Liver (tissue), 3 donors: ENCODE results near the gene TBC1D13.

Source experiments
- FOXA2 ChIP-seq: IDR thresholded peaks from 2 replicates; pipeline ENCODE4 v1.6.1; 2016; ENCODE audit warnings: antibody characterized with exemption
- GABPA ChIP-seq, 2 donors: IDR thresholded peaks in 1 of 2; conservative IDR thresholded peaks in 1 of 2; 2 replicates each; pipeline ENCODE4 v1.6.1; 2016; ENCODE audit warnings: antibody characterized with exemption in 2 of 2, mild to moderate bottlenecking in 1 of 2, moderate library complexity in 1 of 2
- JUND ChIP-seq, 2 donors: IDR thresholded peaks; 2 replicates each; pipeline ENCODE4 v1.6.1; 2016; ENCODE audit warnings: antibody characterized with exemption in 2 of 2
- NR2F2 ChIP-seq: IDR thresholded peaks from 2 replicates; pipeline ENCODE4 v1.6.1; 2016; ENCODE audit warnings: antibody characterized with exemption
- RAD21 ChIP-seq, 2 donors: IDR thresholded peaks; 2 replicates each; pipeline ENCODE4 v1.6.1; 2016; ENCODE audit warnings: antibody characterized with exemption in 2 of 2, mild to moderate bottlenecking in 2 of 2
- SP1 ChIP-seq: IDR thresholded peaks from 2 replicates; pipeline ENCODE4 v1.6.1; 2018; ENCODE audit warnings: antibody characterized with exemption, mild to moderate bottlenecking
- TAF1 ChIP-seq: conservative IDR thresholded peaks from 2 replicates; pipeline ENCODE4 v1.6.1; 2016; ENCODE audit warnings: antibody characterized with exemption, mild to moderate bottlenecking
- YY1 ChIP-seq: IDR thresholded peaks from 2 replicates; pipeline ENCODE4 v1.6.1; 2016; ENCODE audit warnings: antibody characterized with exemption, mild to moderate bottlenecking
- TF ChIP-seq, protein P1 (sequence below): fragments of 150-350 bp; IDR thresholded peaks from 2 replicates; pipeline ENCODE4 v1.5.1; 2017; ENCODE audit warnings: improper control_type of control experiment, low read depth, low read length; ENCODE audit not compliant: missing input control
- TF ChIP-seq, protein P2 (sequence below): IDR thresholded peaks from 2 replicates; pipeline ENCODE4 v1.6.1; 2016; ENCODE audit warnings: antibody characterized with exemption, mild to moderate bottlenecking
- TF ChIP-seq, protein P3 (sequence below): IDR thresholded peaks from 2 replicates; pipeline ENCODE4 v1.6.1; 2016; ENCODE audit warnings: antibody characterized with exemption
- TF ChIP-seq, protein P4 (sequence below): IDR thresholded peaks from 2 replicates; pipeline ENCODE4 v1.6.1; 2016; ENCODE audit warnings: antibody characterized with exemption
- donor health status: healthy.
- donor health status: healthy.

DNA sequence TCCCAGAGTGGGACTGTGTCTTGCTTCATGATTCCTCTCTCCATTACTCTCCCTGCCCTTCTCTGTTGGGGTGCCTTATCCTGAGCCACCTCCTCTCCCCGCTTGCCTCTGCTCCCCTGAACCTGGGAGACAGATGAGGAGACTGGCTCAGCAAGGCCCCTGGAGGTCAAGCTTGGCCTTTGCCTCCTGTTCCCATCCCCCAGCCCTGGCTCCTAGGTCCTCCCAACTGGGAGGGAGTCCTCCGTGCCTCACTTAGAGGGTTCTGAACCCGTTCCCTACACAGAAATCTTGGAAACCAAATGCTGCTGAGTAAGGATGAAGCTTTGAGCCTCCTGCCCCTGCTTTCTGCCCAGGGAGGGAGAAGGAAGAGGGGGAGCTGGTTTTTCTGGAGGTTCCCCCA lies 21.5 kb downstream of the TBC1D13 start:
- TF ChIP-seq TAF1 (no peak), RAD21 (IDR thresholded peaks at IDR 0.05) (no peak), GABPA (IDR thresholded peaks at IDR 0.05 in 1 of 2, conservative IDR thresholded peaks at IDR 0.05 in 1 of 2) (no peak), SP1 (no peak), JUND (IDR thresholded peaks at IDR 0.05) (no peak), YY1 (no peak), FOXA2 (no peak), NR2F2 (no peak)
- TF ChIP-seq, protein P1, sequence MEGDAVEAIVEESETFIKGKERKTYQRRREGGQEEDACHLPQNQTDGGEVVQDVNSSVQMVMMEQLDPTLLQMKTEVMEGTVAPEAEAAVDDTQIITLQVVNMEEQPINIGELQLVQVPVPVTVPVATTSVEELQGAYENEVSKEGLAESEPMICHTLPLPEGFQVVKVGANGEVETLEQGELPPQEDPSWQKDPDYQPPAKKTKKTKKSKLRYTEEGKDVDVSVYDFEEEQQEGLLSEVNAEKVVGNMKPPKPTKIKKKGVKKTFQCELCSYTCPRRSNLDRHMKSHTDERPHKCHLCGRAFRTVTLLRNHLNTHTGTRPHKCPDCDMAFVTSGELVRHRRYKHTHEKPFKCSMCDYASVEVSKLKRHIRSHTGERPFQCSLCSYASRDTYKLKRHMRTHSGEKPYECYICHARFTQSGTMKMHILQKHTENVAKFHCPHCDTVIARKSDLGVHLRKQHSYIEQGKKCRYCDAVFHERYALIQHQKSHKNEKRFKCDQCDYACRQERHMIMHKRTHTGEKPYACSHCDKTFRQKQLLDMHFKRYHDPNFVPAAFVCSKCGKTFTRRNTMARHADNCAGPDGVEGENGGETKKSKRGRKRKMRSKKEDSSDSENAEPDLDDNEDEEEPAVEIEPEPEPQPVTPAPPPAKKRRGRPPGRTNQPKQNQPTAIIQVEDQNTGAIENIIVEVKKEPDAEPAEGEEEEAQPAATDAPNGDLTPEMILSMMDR, result no peak
- TF ChIP-seq, protein P2, sequence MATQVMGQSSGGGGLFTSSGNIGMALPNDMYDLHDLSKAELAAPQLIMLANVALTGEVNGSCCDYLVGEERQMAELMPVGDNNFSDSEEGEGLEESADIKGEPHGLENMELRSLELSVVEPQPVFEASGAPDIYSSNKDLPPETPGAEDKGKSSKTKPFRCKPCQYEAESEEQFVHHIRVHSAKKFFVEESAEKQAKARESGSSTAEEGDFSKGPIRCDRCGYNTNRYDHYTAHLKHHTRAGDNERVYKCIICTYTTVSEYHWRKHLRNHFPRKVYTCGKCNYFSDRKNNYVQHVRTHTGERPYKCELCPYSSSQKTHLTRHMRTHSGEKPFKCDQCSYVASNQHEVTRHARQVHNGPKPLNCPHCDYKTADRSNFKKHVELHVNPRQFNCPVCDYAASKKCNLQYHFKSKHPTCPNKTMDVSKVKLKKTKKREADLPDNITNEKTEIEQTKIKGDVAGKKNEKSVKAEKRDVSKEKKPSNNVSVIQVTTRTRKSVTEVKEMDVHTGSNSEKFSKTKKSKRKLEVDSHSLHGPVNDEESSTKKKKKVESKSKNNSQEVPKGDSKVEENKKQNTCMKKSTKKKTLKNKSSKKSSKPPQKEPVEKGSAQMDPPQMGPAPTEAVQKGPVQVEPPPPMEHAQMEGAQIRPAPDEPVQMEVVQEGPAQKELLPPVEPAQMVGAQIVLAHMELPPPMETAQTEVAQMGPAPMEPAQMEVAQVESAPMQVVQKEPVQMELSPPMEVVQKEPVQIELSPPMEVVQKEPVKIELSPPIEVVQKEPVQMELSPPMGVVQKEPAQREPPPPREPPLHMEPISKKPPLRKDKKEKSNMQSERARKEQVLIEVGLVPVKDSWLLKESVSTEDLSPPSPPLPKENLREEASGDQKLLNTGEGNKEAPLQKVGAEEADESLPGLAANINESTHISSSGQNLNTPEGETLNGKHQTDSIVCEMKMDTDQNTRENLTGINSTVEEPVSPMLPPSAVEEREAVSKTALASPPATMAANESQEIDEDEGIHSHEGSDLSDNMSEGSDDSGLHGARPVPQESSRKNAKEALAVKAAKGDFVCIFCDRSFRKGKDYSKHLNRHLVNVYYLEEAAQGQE, result no peak
- TF ChIP-seq, protein P3, sequence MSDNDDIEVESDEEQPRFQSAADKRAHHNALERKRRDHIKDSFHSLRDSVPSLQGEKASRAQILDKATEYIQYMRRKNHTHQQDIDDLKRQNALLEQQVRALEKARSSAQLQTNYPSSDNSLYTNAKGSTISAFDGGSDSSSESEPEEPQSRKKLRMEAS, result no peak
- TF ChIP-seq, protein P4, sequence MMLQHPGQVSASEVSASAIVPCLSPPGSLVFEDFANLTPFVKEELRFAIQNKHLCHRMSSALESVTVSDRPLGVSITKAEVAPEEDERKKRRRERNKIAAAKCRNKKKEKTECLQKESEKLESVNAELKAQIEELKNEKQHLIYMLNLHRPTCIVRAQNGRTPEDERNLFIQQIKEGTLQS, result no peak
